ENCODE measurements around the gene AKIP1. TPM values are rescaled to one million over a fixed set of nuclear protein-coding genes. Genes with fewer than 3 reads are reported as not detected.

AKIP1 gene
- total RNA-seq, 1 experiment from 2014 or later: 30.3 TPM

- TF ChIP-seq POLR2AphosphoS5 (IDR thresholded peaks at IDR 0.05; ENCODE audit: low read depth, low read length) (no peak), TCF7L2 (IDR thresholded peaks at IDR 0.05; ENCODE audit: borderline replicate concordance, extremely low read depth, insufficient read depth, insufficient read length) (no peak), FOSL1 (IDR thresholded peaks at IDR 0.05; ENCODE audit: low read depth) (no peak), ATF3 (IDR thresholded peaks at IDR 0.05) (no peak), MAX (IDR thresholded peaks at IDR 0.05) (no peak), YY1 (IDR thresholded peaks at IDR 0.05; ENCODE audit: extremely low read depth, insufficient replicate concordance, low read depth, low read length) (no peak), EZH2phosphoT487 (IDR thresholded peaks at IDR 0.05; ENCODE audit: borderline replicate concordance) (no peak), ZBTB33 (IDR thresholded peaks at IDR 0.05; ENCODE audit: extremely low read depth, insufficient replicate concordance, low read length) (no peak), SRF (IDR thresholded peaks at IDR 0.05; ENCODE audit: low read depth) (no peak), ZNF274 (IDR thresholded peaks at IDR 0.05; ENCODE audit: low read depth, low read length) (no peak), RAD21 (IDR thresholded peaks at IDR 0.05; ENCODE audit: low read depth) (no peak)
- Histone ChIP-seq H3K79me2 (ENCODE audit: insufficient read depth, low read length) (no peaks in the 10 kb centered on the region), H3K9ac (ENCODE audit: low read length) (no peak overlapping the region), H4K20me1 (ENCODE audit: insufficient read depth) (no peaks in the 10 kb centered on the region), H3K4me2 (ENCODE audit: low read length) (no peak overlapping the region), H2AFZ (ENCODE audit: low read depth, low read length, poor library complexity, severe bottlenecking) (no peak overlapping the region), H3K27ac (ENCODE audit: low read depth, low read length) (no peak overlapping the region), H3K27me3 (ENCODE audit: insufficient read depth, low read length) (no peaks in the 10 kb centered on the region), H3K9me2 (ENCODE audit: insufficient read depth) (no peaks in the 10 kb centered on the region), H3K9me3 (ENCODE audit: control insufficient read depth in 1 of 2, insufficient read depth in 1 of 2, low read depth in 1 of 2, low read length in 2 of 2) (no peaks in the 10 kb centered on the region), H3K4me3 (replicated peaks in 1 of 2; ENCODE audit: low read depth in 1 of 2, low read length in 2 of 2) (no peak overlapping the region), H3K4me1 (ENCODE audit: control insufficient read depth in 1 of 2, insufficient read depth in 2 of 2, low read length in 2 of 2) (peaks cover 0 to 3% of the 10 kb centered on the region in 2 experiments; a peak in 1 of 4 replicates), H3K36me3 (ENCODE audit: control insufficient read depth in 1 of 2, insufficient read depth in 2 of 2, low read length in 2 of 2) (no peaks in the 10 kb centered on the region)
- RAD21 ChIA-PET (ENCODE audit: low non-redundant PET in 1 of 2, low total read pairs in 2 of 2, uncharacterized antibody in 2 of 2, unreplicated experiment in 2 of 2): no interaction called here
- POLR2A ChIA-PET: no interaction called here
- ATAC-seq (no peak), DNase-seq (ENCODE audit: low read depth, low spot score) (no peak)
- CTCF ChIA-PET: no interaction called here
- intact Hi-C loops (cut with micrococcal nuclease): no loop called here
- BruUV-seq (replicated peaks): no TSS peak
Observed at GRCh38 chr11:8928981-8929615, 18.1 kb downstream of the AKIP1 start.
